ENCODE measurements around the gene TGM4. TPM values are rescaled to one million over a fixed set of nuclear protein-coding genes. Genes with fewer than 3 reads are reported as not detected.

Gene TGM4
- total and polyA plus RNA-seq, 9 of the 15 experiments (the other 6 are each of a cell fraction or from before 2014, with no cell fraction given), result not detected

DNA sequence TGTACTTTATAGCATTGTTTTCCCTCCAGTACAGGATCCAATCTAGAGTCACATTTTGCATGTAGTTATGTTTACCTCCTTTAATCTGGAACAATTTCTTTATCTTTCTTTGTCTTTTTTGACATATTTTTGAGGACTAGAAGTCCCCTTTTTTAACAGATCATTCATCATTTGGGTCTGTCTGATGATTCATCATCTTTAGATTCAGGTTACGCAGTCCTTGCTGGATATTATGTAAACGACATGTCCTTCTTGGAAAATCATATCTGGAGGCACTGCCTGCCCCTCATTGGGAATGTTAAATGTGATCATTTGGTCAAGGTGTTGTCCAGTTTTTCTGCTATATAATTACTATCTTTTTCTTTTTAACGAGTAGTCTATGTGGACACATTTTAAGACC is 18.3 kb downstream of the TGM4 start:
- Histone ChIP-seq H2AFZ (ENCODE audit: low read depth, low read length) (no peak overlapping the region), H3K79me2 (ENCODE audit: control insufficient read depth, insufficient read depth, low read length) (no peaks in the 10 kb centered on the region), H4K20me1 (replicated peaks; ENCODE audit: control insufficient read depth, insufficient read depth, low read length) (no peaks in the 10 kb centered on the region), H3K4me2 (ENCODE audit: insufficient read depth, low read length) (no peak overlapping the region), H3K9me1 (ENCODE audit: control insufficient read depth, insufficient read depth, low read length) (no peaks in the 10 kb centered on the region), H3K27ac (ENCODE audit: extremely low read depth, low read depth, low read length) (no peak overlapping the region), H3K4me1 (replicated peaks in 1 of 2; ENCODE audit: control insufficient read depth in 2 of 2, insufficient read depth in 2 of 2, low read length in 2 of 2) (no peaks in the 10 kb centered on the region), H3K9me3 (replicated peaks; ENCODE audit: control insufficient read depth, insufficient read depth, low read depth, low read length) (no peaks in the 10 kb centered on the region), H3K9ac (ENCODE audit: insufficient read depth in 1 of 2, low read depth in 2 of 2, low read length in 2 of 2) (no peak overlapping the region), H3K27me3 (ENCODE audit: control insufficient read depth in 2 of 2, insufficient read depth in 2 of 2, low read length in 2 of 2) (peaks cover 22 to 46% of the 10 kb centered on the region in 2 experiments), H3K36me3 (ENCODE audit: control insufficient read depth, insufficient read depth, low read length) (no peaks in the 10 kb centered on the region), H3K4me3 (no peak overlapping the region)
- intact Hi-C loops (cut with micrococcal nuclease) (no loop called here), in situ Hi-C loops (cut with MboI) (no loop called here)
- BruUV-seq (replicated peaks), result no TSS peak
- ATAC-seq, result no peak
- no peak for DNase-seq (ENCODE audit: extremely low read depth in 1 of 4, low spot score in 3 of 4)
- peak; percentile 63 for FAIRE-seq
- TF ChIP-seq SPI1 (IDR thresholded peaks at IDR 0.05; ENCODE audit: borderline replicate concordance, low read depth, low read length) (no peak), ATF3 (IDR thresholded peaks at IDR 0.05) (0 out of 2 replicates have a peak, but pooled peaks have one; percentile 9), ATF3 (CRISPR knock-in tag; conservative IDR thresholded peaks at IDR 0.05) (no peak), MEIS2 (IDR thresholded peaks at IDR 0.05; ENCODE audit: partially characterized antibody) (peak; percentile 31)
- CTCF ChIA-PET (ENCODE audit: low intra/inter-chr PET ratio), result no interaction called here
- WGBS (ENCODE audit: insufficient coverage, low coverage, missing lambda C conversion rate), result 5% methylated on average over 3 of the region's 3 CpGs
- POLR2A ChIA-PET, result interaction anchor here (0.6 kb wide), 1 partner anchor 320 kb away, joined by 3 read pairs; no protein-coding TSS in a partner anchor

- no peak overlapping the region for H3K27ac ChIP-seq (ENCODE audit: extremely low read depth, low read depth, low read length)
- DNase-seq (ENCODE audit: extremely low read depth in 1 of 4, low spot score in 3 of 4) (no peak), ATAC-seq (no peak), FAIRE-seq (no peak)
- H4K20me1 ChIP-seq (replicated peaks; ENCODE audit: control insufficient read depth, insufficient read depth, low read length), result no peaks in the 10 kb centered on the region
- H3K27me3 ChIP-seq (ENCODE audit: control insufficient read depth in 2 of 2, insufficient read depth in 2 of 2, low read length in 2 of 2), result peaks cover 18 to 41% of the 10 kb centered on the region in 2 experiments
- intact Hi-C loops (cut with micrococcal nuclease), result no loop called here
- no TSS peak for BruUV-seq (replicated peaks)
- H3K9me3 ChIP-seq (replicated peaks; ENCODE audit: control insufficient read depth, insufficient read depth, low read depth, low read length), result no peaks in the 10 kb centered on the region
- H3K4me1 ChIP-seq (replicated peaks in 1 of 2; ENCODE audit: control insufficient read depth in 2 of 2, insufficient read depth in 2 of 2, low read length in 2 of 2), result no peaks in the 10 kb centered on the region
- H2AFZ ChIP-seq (ENCODE audit: low read depth, low read length), result no peak overlapping the region
- H3K36me3 ChIP-seq (ENCODE audit: control insufficient read depth, insufficient read depth, low read length), result no peaks in the 10 kb centered on the region
- H3K9me1 ChIP-seq (ENCODE audit: control insufficient read depth, insufficient read depth, low read length), result no peaks in the 10 kb centered on the region
- in situ Hi-C loops (cut with MboI), result no loop called here
- no peaks in the 10 kb centered on the region for H3K79me2 ChIP-seq (ENCODE audit: control insufficient read depth, insufficient read depth, low read length)
- ChIA-PET CTCF (ENCODE audit: low intra/inter-chr PET ratio) (no interaction called here), POLR2A (no interaction called here)
- 0% methylated on average over 2 of the region's 2 CpGs for WGBS (ENCODE audit: insufficient coverage, low coverage, missing lambda C conversion rate)
- H3K9ac ChIP-seq (ENCODE audit: insufficient read depth in 1 of 2, low read depth in 2 of 2, low read length in 2 of 2), result no peak overlapping the region
- H3K4me2 ChIP-seq (ENCODE audit: insufficient read depth, low read length), result no peak overlapping the region
- TF ChIP-seq ZNF253 (CRISPR knock-in tag; conservative IDR thresholded peaks at IDR 0.05) (no peak), ZNF324 (CRISPR knock-in tag; IDR thresholded peaks at IDR 0.05) (no peak), ELK1 (CRISPR knock-in tag; IDR thresholded peaks at IDR 0.05) (no peak), U2AF2 (optimal IDR thresholded peaks at IDR 0.05; ENCODE audit: low read depth, low read length) (no peak), ZNF384 (IDR thresholded peaks at IDR 0.05; ENCODE audit: low read depth, low read length) (no peak), DEAF1 (CRISPR knock-in tag; IDR thresholded peaks at IDR 0.05) (no peak), NFE2L1 (tag; IDR thresholded peaks at IDR 0.05; ENCODE audit: borderline replicate concordance, low read depth) (no peak), ZFP1 (CRISPR knock-in tag; IDR thresholded peaks at IDR 0.05) (no peak), HOXB6 (CRISPR knock-in tag; IDR thresholded peaks at IDR 0.05; ENCODE audit: borderline replicate concordance) (no peak), ZNF140 (CRISPR knock-in tag; IDR thresholded peaks at IDR 0.05) (no peak)
- H3K4me3 ChIP-seq, result no peak overlapping the region
Observed at GRCh38 chr3:44893097-44893496, 18.7 kb downstream of the TGM4 start.
